H1 (cell line): ENCODE results near the gene CACNA1C. TPM values are rescaled to one million over a fixed set of nuclear protein-coding genes. Genes with fewer than 3 reads are reported as not detected.

Experiments
- CTCF ChIA-PET: fragments of 300-600 bp; sonication (Branson Sonifier 250); formaldehyde crosslinking; loops from one replicate; lab custom pipeline; 2021; ENCODE audit not compliant: partially characterized antibody; lab: Charles Lee
- POLR2A ChIA-PET: fragments of 300-600 bp; sonication (Branson Sonifier 250); formaldehyde crosslinking; loops from one replicate; lab custom pipeline; 2021; ENCODE audit warnings: inconsistent platforms; ENCODE audit not compliant: partially characterized antibody; lab: Charles Lee
- DNase-seq, 2 experiments: peaks; one replicate each; pipeline versions ENCODE4 v3.0.0 to v3.0.0-alpha.2; 2010 to 2022; ENCODE audit warnings: low spot score in 2 of 2, low read depth in 1 of 2, mixed read lengths in 1 of 2
- FAIRE-seq: peaks from 2 replicates; lab custom pipeline; 2011; peaks lifted over from hg19 to GRCh38; lab: Jason Lieb, UNC
- H2AFZ ChIP-seq: 2 replicates; pipeline ENCODE4 v1.8.1; 2012; ENCODE audit warnings: low read length, inconsistent platforms
- H2AK5ac ChIP-seq: 2 replicates; pipeline ENCODE4 v1.6.1; 2013; ENCODE audit warnings: low read depth, low read length
- H2BK120ac ChIP-seq: replicated peaks from 2 replicates; pipeline ENCODE3; 2013; ENCODE audit warnings: low read depth, low read length, inconsistent platforms
- H2BK12ac ChIP-seq: 2 replicates; pipeline ENCODE4 v1.6.1; 2013; ENCODE audit warnings: low read depth, low read length
- H2BK15ac ChIP-seq: 2 replicates; pipeline ENCODE4 v1.6.1; 2013; ENCODE audit warnings: low read length
- H2BK20ac ChIP-seq: 2 replicates; pipeline ENCODE4 v1.6.1; 2013; ENCODE audit warnings: low read length
- H2BK5ac ChIP-seq: 2 replicates; pipeline ENCODE4 v1.6.1; 2013; ENCODE audit warnings: low read depth, low read length
- H3K14ac ChIP-seq: 2 replicates; pipeline ENCODE4 v1.6.1; 2013; ENCODE audit warnings: inconsistent platforms; ENCODE audit not compliant: insufficient read length
- H3K18ac ChIP-seq: 2 replicates; pipeline ENCODE4 v1.6.1; 2013; ENCODE audit warnings: low read length; ENCODE audit errors: extremely low read depth
- H3K23ac ChIP-seq: 2 replicates; pipeline ENCODE4 v1.6.1; 2013; ENCODE audit warnings: inconsistent platforms; ENCODE audit not compliant: insufficient read length
- H3K23me2 ChIP-seq: 2 replicates; pipeline ENCODE4 v1.6.1; 2013; ENCODE audit warnings: low read depth, low read length
- H3K27ac ChIP-seq: 2 replicates; pipeline ENCODE4 v1.6.1; 2011; ENCODE audit warnings: low read depth, low read length, inconsistent platforms
- H3K27me3 ChIP-seq, 4 experiments: replicated peaks in 1 of 4; 1 replicate in 1 of 4; 2 replicates in 3 of 4; pipeline versions ENCODE4 v1.6.1 to v1.8.1; 2011 to 2013; ENCODE audit warnings: low read length in 3 of 4, mild to moderate bottlenecking in 3 of 4, inconsistent platforms in 2 of 4, mixed read lengths in 2 of 4, moderate library complexity in 1 of 4; ENCODE audit not compliant: control insufficient read depth in 3 of 4, insufficient read depth in 3 of 4; ENCODE audit errors: extremely low read depth in 1 of 4
- H3K36me3 ChIP-seq, 4 experiments: 2 replicates each; pipeline versions ENCODE4 v1.6.1 to v1.8.1; 2011 to 2013; ENCODE audit warnings: mild to moderate bottlenecking in 4 of 4, low read length in 3 of 4, moderate library complexity in 2 of 4, control low read depth in 1 of 4, inconsistent platforms in 1 of 4; ENCODE audit not compliant: insufficient read depth in 4 of 4, control insufficient read depth in 2 of 4
- H3K4ac ChIP-seq: replicated peaks from 2 replicates; pipeline ENCODE3; 2013; ENCODE audit warnings: low read length, low read depth, mixed read lengths, inconsistent platforms; ENCODE audit not compliant: insufficient read length
- H3K4me1 ChIP-seq, 4 experiments: replicated peaks in 1 of 4; 1 replicate in 1 of 4; 2 replicates in 3 of 4; pipeline versions ENCODE4 v1.6.1 to v1.8.1; 2011 to 2013; ENCODE audit warnings: low read length in 3 of 4, inconsistent platforms in 2 of 4, mixed read lengths in 1 of 4; ENCODE audit not compliant: insufficient read depth in 4 of 4, control insufficient read depth in 3 of 4
- H3K4me2 ChIP-seq, 2 experiments: 2 replicates each; pipeline versions ENCODE4 v1.6.1 to v1.8.1; 2011 to 2013; ENCODE audit warnings: low read depth in 2 of 2, low read length in 2 of 2, control low read depth in 1 of 2, inconsistent platforms in 1 of 2, mild to moderate bottlenecking in 1 of 2; ENCODE audit not compliant: insufficient read depth in 1 of 2
- H3K4me3 ChIP-seq, 4 experiments: fragments of 200-600, 300-600 bp in 1 of 4; sonication (generic), shearing (Covaris generic), sonication (Bioruptor Twin) in 1 of 4; 2 replicates each; pipeline versions ENCODE4 v1.5.1 to v1.8.1; 2011 to 2016; ENCODE audit warnings: low read length in 4 of 4, low read depth in 3 of 4, control low read depth in 2 of 4, inconsistent platforms in 2 of 4, mild to moderate bottlenecking in 2 of 4, mixed read lengths in 1 of 4, moderate library complexity in 1 of 4; ENCODE audit not compliant: insufficient read depth in 2 of 4; ENCODE audit errors: extremely low read depth in 1 of 4
- H3K56ac ChIP-seq: replicated peaks from 2 replicates; pipeline ENCODE3; 2013; ENCODE audit warnings: low read depth, mild to moderate bottlenecking, mixed read lengths, low read length, inconsistent platforms; ENCODE audit not compliant: insufficient read length
- H3K79me1 ChIP-seq: 2 replicates; pipeline ENCODE4 v1.6.1; 2013; ENCODE audit warnings: low read depth, low read length, control low read depth
- H3K79me2 ChIP-seq, 2 experiments: 2 replicates each; pipeline versions ENCODE4 v1.6.1 to v1.8.1; 2012 to 2013; ENCODE audit warnings: low read length in 2 of 2, mild to moderate bottlenecking in 2 of 2, inconsistent platforms in 1 of 2; ENCODE audit not compliant: insufficient read depth in 2 of 2, control insufficient read depth in 1 of 2
- H3K9ac ChIP-seq, 4 experiments: replicated peaks in 1 of 4; 1 replicate in 1 of 4; 2 replicates in 3 of 4; pipeline versions ENCODE4 v1.6.1 to v1.8.1; 2011 to 2013; ENCODE audit warnings: low read depth in 3 of 4, low read length in 3 of 4, control low read depth in 2 of 4, mild to moderate bottlenecking in 2 of 4, moderate library complexity in 2 of 4, inconsistent platforms in 1 of 4; ENCODE audit errors: extremely low read depth in 1 of 4
- H3K9me3 ChIP-seq, 2 experiments: 2 replicates each; pipeline versions ENCODE4 v1.6.1 to v1.8.1; 2012 to 2013; ENCODE audit warnings: mild to moderate bottlenecking in 2 of 2, moderate library complexity in 2 of 2, control low read depth in 1 of 2, inconsistent platforms in 1 of 2, low read depth in 1 of 2, low read length in 1 of 2, mixed read lengths in 1 of 2; ENCODE audit not compliant: insufficient read depth in 2 of 2
- H4K20me1 ChIP-seq, 2 experiments: replicated peaks in 1 of 2; 2 replicates each; pipeline versions ENCODE3 to v1.8.1; 2011 to 2013; ENCODE audit warnings: inconsistent platforms in 2 of 2, low read length in 2 of 2, mild to moderate bottlenecking in 1 of 2; ENCODE audit not compliant: insufficient read depth in 2 of 2, control insufficient read depth in 1 of 2
- H4K5ac ChIP-seq: 2 replicates; pipeline ENCODE4 v1.6.1; 2013; ENCODE audit warnings: low read length, low read depth, mixed read lengths, inconsistent platforms; ENCODE audit not compliant: insufficient read length
- H4K8ac ChIP-seq: 2 replicates; pipeline ENCODE4 v1.8.0; 2013; ENCODE audit warnings: mild to moderate bottlenecking, moderate library complexity, low read length, inconsistent platforms; ENCODE audit not compliant: insufficient read depth; ENCODE audit errors: extremely low read depth
- H4K91ac ChIP-seq: replicated peaks from 2 replicates; pipeline ENCODE3; 2013; ENCODE audit warnings: low read length, mixed read lengths, inconsistent platforms; ENCODE audit not compliant: insufficient read length
- ASH2L ChIP-seq: fragments of 200-600, 300-600 bp; sonication (generic); IDR thresholded peaks from one replicate; pipeline ENCODE4 v1.7.1; 2017; ENCODE audit warnings: low read length
- CBX5 ChIP-seq: fragments of 300-800, 300-1000 bp; sonication (generic); IDR thresholded peaks from 2 replicates; pipeline ENCODE4 v1.7.1; 2016; ENCODE audit warnings: antibody characterized with exemption, low read length, low read depth
- EZH2 ChIP-seq: fragments of 200-600 bp; sonication (generic); IDR thresholded peaks from 2 replicates; pipeline ENCODE4 v1.7.1; 2012; ENCODE audit warnings: low read depth, mild to moderate bottlenecking, moderate library complexity, low read length, inconsistent platforms; ENCODE audit not compliant: severe bottlenecking
- GTF2F1 ChIP-seq: IDR thresholded peaks from 2 replicates; pipeline ENCODE4 v1.6.1; 2012; ENCODE audit warnings: low read depth, low read length, improper control_type of control experiment, borderline replicate concordance
- JUND ChIP-seq: IDR thresholded peaks from 2 replicates; pipeline ENCODE4 v1.6.1; 2011; ENCODE audit warnings: mild to moderate bottlenecking, improper control_type of control experiment, low read length
- NRF1 ChIP-seq: IDR thresholded peaks from 2 replicates; pipeline ENCODE4 v1.6.1; 2011; ENCODE audit warnings: mild to moderate bottlenecking, low read depth, low read length, improper control_type of control experiment
- PHF8 ChIP-seq: fragments of 200-600 bp; sonication (generic); conservative IDR thresholded peaks from 2 replicates; pipeline ENCODE4 v1.7.1; 2012; ENCODE audit warnings: low read depth, mild to moderate bottlenecking, inconsistent platforms, low read length, moderate library complexity
- POU5F1 ChIP-seq: IDR thresholded peaks from 2 replicates; pipeline ENCODE4 v1.6.1; 2011; ENCODE audit warnings: low read depth, mild to moderate bottlenecking, low read length, moderate library complexity
- RFX5 ChIP-seq: IDR thresholded peaks from 2 replicates; pipeline ENCODE4 v1.6.1; 2011; ENCODE audit warnings: low read depth, low read length, improper control_type of control experiment, borderline replicate concordance
- SIN3A ChIP-seq, 2 experiments: IDR thresholded peaks in 1 of 2; conservative IDR thresholded peaks in 1 of 2; 2 replicates each; pipeline ENCODE4 v1.6.1; 2011 to 2012; ENCODE audit warnings: low read length in 2 of 2, improper control_type of control experiment in 1 of 2, low read depth in 1 of 2, mild to moderate bottlenecking in 1 of 2
- SIX5 ChIP-seq: IDR thresholded peaks from 2 replicates; pipeline ENCODE4 v1.6.1; 2011; ENCODE audit warnings: mild to moderate bottlenecking, low read depth, low read length
- TEAD4 ChIP-seq: IDR thresholded peaks from 2 replicates; pipeline ENCODE4 v1.6.1; 2012; ENCODE audit warnings: low read depth, low read length, inconsistent platforms, mixed read lengths
- YY1 ChIP-seq: IDR thresholded peaks from 2 replicates; pipeline ENCODE4 v1.6.1; 2011; ENCODE audit warnings: low read depth, mild to moderate bottlenecking, low read length
- WGBS, 2 experiments: shearing (Covaris generic) in 1 of 2; methylation state at CpG; one replicate each; pipeline versions ENCODE4 v1.1.6 to v1.1.7; 2013 to 2015; ENCODE audit warnings: low lambda C conversion rate in 2 of 2, mixed read lengths in 2 of 2, inconsistent platforms in 1 of 2, low coverage in 1 of 2, missing lambda C conversion rate in 1 of 2; ENCODE audit not compliant: insufficient replicate concordance in 2 of 2, insufficient coverage in 1 of 2, insufficient read length in 1 of 2; ENCODE audit errors: extremely low coverage in 1 of 2, missing lambda C conversion rate in 1 of 2; 5-methylcytosine and 5-hydroxymethylcytosine counted together
- polyA plus RNA-seq, 7 experiments: library from polyadenylated mRNA; depleted of rRNA in 3 of 7; stranded (reverse) in 5 of 7; unstranded in 2 of 7; fragments of >200 nt in 5 of 7; fragments of 200-250 nt in 2 of 7; gene quantifications; 1 replicate in 5 of 7; 2 replicates in 1 of 7; 4 replicates in 1 of 7; pipeline versions ENCODE4 v1.2.1 to v1.2.3, GENCODE V29; 2011 to 2013; ENCODE audit warnings: missing spikeins in 2 of 7, mixed read lengths in 2 of 7
- total RNA-seq: library from RNA; stranded (reverse); fragmentation: NEBNext Ultra II Directional; extraction: Animal tissue kit (Norgen Biotek cat#: 25700); gene quantifications from 2 replicates; pipeline ENCODE4 v1.2.1, GENCODE V29; 2021
- TF ChIP-seq, protein P1 (sequence below): IDR thresholded peaks from 2 replicates; pipeline ENCODE4 v1.6.1; 2011; ENCODE audit warnings: low read depth, mild to moderate bottlenecking, low read length; ENCODE audit not compliant: insufficient read depth

CACNA1C gene
- total and polyA plus RNA-seq, 2 of the 8 experiments (the other 6 are each of a cell fraction or from before 2014, with no cell fraction given) = 1.3 TPM

DNA sequence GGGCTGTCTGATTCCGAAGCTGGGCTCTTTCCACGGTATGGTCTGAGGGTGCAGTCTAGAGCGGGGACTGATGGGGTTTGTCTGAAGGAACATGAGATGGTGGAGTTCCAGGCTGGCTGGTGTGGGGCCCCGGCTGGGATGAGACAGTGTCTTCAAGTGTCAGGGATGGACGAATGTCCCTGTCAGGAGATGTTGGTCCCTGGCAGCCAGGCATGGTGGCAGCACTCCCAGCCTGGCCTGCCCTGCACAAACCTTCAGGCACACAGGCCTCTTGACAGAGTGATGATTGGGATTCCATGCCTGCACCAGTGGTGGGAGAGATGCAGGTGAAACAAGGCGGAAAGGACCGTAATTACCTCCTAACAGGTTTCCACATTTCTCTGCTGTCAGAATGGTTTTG lies 221.9 kb downstream of the CACNA1C start:
- Histone ChIP-seq H2BK15ac (no peak overlapping the region), H3K4me2 (no peak overlapping the region), H3K56ac (no peak overlapping the region), H2AK5ac (no peak overlapping the region), H2BK120ac (no peak overlapping the region), H3K9me3 (no peaks in the 10 kb centered on the region), H3K4ac (no peak overlapping the region), H4K91ac (no peak overlapping the region), H3K9ac (no peak overlapping the region), H3K27me3 (no peaks in the 10 kb centered on the region), H3K27ac (no peak overlapping the region), H2BK20ac (no peak overlapping the region), H2AFZ (no peak overlapping the region), H3K79me1 (no peaks in the 10 kb centered on the region), H2BK5ac (no peak overlapping the region), H3K18ac (no peak overlapping the region), H3K4me3 (no peak overlapping the region), H3K14ac (no peak overlapping the region), H3K4me1 (no peaks in the 10 kb centered on the region), H3K79me2 (no peaks in the 10 kb centered on the region), H3K36me3 (no peaks in the 10 kb centered on the region), H4K20me1 (no peaks in the 10 kb centered on the region), H4K8ac (no peak overlapping the region; the same call in 1 of the 2 replicates), H3K23me2 (no peaks in the 10 kb centered on the region; the same call in 1 of the 2 replicates), H3K23ac (no peak overlapping the region), H4K5ac (no peak overlapping the region), H2BK12ac (no peak overlapping the region)
- no peak for DNase-seq
- WGBS, 2 experiments = 95% methylated on average over 7 of the region's 7 CpGs; no CpG with 5 or more reads in 1 of the 2 experiments
- no peak for FAIRE-seq
- CTCF ChIA-PET = interaction anchor here (0.8 to 10.1 kb wide), 8 partner anchors 9 to 220 kb away, joined by 3 to 74 read pairs (median 4); no protein-coding TSS in a partner anchor
- POLR2A ChIA-PET = no interaction called here
- TF ChIP-seq EZH2 (no peak), SIN3A (conservative IDR thresholded peaks at IDR 0.05 in 1 of 2, IDR thresholded peaks at IDR 0.05 in 1 of 2; ENCODE audit: low read depth in 1 of 2, low read length in 2 of 2) (no peak), ASH2L (no peak), NRF1 (no peak), TEAD4 (no peak), SIX5 (no peak), JUND (no peak), YY1 (no peak), CBX5 (no peak), POU5F1 (no peak), PHF8 (no peak), RFX5 (no peak), GTF2F1 (no peak)
- TF ChIP-seq, protein P1, sequence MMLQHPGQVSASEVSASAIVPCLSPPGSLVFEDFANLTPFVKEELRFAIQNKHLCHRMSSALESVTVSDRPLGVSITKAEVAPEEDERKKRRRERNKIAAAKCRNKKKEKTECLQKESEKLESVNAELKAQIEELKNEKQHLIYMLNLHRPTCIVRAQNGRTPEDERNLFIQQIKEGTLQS = no peak
